ENCODE results near the gene CNNM2.

Gene CNNM2

DNA sequence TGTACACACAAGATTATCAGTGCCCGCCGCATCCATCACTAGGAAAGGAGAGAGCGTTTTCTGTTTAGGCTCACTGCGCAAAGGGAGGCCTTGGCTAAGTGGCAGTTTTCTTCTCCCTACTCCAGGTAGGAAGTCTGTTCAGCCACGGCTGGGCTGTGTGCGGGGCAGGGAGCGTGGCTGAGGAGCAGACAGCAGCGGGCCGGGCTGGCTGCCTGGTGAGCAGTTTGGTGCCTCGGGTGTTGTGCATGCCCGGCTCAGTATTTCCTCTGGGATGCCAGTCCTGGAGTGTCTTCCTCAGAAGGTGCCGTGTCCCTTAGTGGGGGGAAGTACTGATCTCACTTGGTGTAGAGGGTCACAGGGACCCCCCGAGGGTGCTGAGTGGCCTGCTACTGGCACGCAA lies 160.6 kb downstream of the CNNM2 start:
- no peaks in the 10 kb centered on the region for H3K9me3 ChIP-seq (ENCODE audit: control insufficient read depth, insufficient read depth, low read length)
- H3K4me3 ChIP-seq (ENCODE audit: low read length): no peak overlapping the region
- 0 out of 2 replicates have a peak, but pooled peaks cover 4% of the 10 kb centered on the region for H3K36me3 ChIP-seq (ENCODE audit: control insufficient read depth, insufficient read depth, low read length)
- no peak overlapping the region for H3K27ac ChIP-seq (ENCODE audit: low read length)
- no CpG with 5 or more reads among the region's 14 CpGs for WGBS (ENCODE audit: insufficient coverage, insufficient read length)
- H3K27me3 ChIP-seq (ENCODE audit: control insufficient read depth, insufficient read depth, low read length): no peaks in the 10 kb centered on the region
- no peak for DNase-seq (ENCODE audit: low read depth, low spot score)
- H3K4me1 ChIP-seq (ENCODE audit: control insufficient read depth, insufficient read depth, low read length): no peaks in the 10 kb centered on the region

DNA sequence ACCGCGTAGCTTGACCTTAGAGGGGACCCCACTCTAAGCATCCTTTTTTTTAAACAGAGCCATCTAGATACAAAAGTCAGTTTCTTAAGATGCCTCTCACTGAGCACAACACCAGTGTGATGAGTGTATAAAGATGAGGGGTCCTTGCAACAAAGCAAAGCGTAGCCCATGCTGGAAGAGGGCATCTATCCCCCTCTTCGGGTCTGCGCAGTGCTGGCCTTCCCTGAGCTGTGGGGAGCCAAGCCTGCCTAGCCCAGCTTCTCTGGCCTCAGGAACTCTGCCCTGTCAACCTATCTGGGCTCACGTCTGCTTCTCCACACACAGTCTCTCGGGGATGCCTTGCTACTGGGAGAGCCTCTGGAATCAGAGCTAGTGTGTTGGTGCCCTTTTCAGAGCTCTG lies 161.0 kb downstream of the CNNM2 start:
- no peaks in the 10 kb centered on the region for H3K4me1 ChIP-seq (ENCODE audit: control insufficient read depth, insufficient read depth, low read length)
- 0 out of 2 replicates have a peak, but pooled peaks cover 4% of the 10 kb centered on the region for H3K36me3 ChIP-seq (ENCODE audit: control insufficient read depth, insufficient read depth, low read length)
- H3K9me3 ChIP-seq (ENCODE audit: control insufficient read depth, insufficient read depth, low read length): no peaks in the 10 kb centered on the region
- no peaks in the 10 kb centered on the region for H3K27me3 ChIP-seq (ENCODE audit: control insufficient read depth, insufficient read depth, low read length)
- WGBS (ENCODE audit: insufficient coverage, insufficient read length): no CpG with 5 or more reads among the region's 7 CpGs
- H3K27ac ChIP-seq (ENCODE audit: low read length): no peak overlapping the region
- no peak for DNase-seq (ENCODE audit: low read depth, low spot score)
- no peak overlapping the region for H3K4me3 ChIP-seq (ENCODE audit: low read length)

DNA sequence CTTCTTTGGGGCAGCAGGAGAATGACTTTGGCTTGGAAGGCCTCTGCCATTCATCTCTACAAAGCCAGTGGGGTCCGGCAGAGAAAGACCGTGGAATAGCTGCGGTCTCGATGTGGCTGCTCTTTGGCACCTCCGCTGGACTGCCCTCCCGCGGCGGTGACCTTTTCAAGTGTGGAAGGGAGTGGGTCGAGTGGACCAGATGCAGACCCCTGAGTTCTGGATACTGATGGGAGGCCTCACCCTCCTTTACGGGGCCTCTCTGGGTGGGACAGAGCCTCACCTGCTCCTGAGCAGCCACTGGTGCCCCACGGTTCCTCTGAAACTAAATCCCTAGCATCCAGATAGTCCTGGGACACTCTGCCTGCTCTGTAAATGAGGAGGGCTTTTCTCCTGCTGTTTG lies 161.9 kb downstream of the CNNM2 start:
- DNase-seq (ENCODE audit: low read depth, low spot score): no peak
- H3K4me3 ChIP-seq (ENCODE audit: low read length): no peak overlapping the region
- H3K27me3 ChIP-seq (ENCODE audit: control insufficient read depth, insufficient read depth, low read length): no peaks in the 10 kb centered on the region
- H3K36me3 ChIP-seq (ENCODE audit: control insufficient read depth, insufficient read depth, low read length): 0 out of 2 replicates have a peak, but pooled peaks cover 4% of the 10 kb centered on the region
- no peaks in the 10 kb centered on the region for H3K4me1 ChIP-seq (ENCODE audit: control insufficient read depth, insufficient read depth, low read length)
- H3K9me3 ChIP-seq (ENCODE audit: control insufficient read depth, insufficient read depth, low read length): no peaks in the 10 kb centered on the region
- WGBS (ENCODE audit: insufficient coverage, insufficient read length): no CpG with 5 or more reads among the region's 11 CpGs
- H3K27ac ChIP-seq (ENCODE audit: low read length): no peak overlapping the region

DNA sequence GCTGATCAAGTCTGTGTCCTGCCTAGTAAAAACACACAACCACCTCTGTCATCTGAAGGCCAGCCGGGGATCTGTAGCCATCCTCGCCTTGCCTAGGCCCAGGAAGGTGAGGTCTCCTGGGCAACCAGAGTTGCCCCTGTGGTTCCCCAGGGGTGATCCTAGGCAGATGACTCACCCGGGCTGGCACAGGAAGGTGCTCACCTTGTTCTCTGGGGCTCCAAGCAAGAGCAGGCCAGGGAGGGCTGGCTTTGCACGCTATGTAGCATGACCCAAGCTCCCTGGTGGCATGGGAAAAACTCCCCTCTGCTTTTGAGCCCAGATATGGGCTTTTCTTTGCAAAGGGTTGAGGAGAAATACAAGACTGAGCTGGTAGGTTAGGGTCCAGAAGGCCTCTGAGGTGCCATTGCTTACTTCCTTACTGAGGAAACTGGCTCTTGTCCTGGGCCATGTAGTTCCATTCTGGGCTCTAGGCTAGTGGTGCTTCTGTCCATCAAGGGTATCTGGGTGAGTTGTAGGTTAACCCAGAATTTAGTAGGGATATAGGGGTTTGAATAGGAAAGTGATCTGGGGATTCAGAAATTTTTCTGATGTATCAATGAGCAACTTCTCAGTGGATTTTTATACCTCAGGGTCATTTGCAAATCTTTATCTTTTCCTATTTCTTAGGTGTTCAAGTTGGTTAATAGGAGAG lies 162.9 kb downstream of the CNNM2 start:
- no CpG with 5 or more reads among the region's 4 CpGs for WGBS (ENCODE audit: insufficient coverage, insufficient read length)
- Histone ChIP-seq H3K4me3 (ENCODE audit: low read length) (no peak overlapping the region), H3K4me1 (ENCODE audit: control insufficient read depth, insufficient read depth, low read length) (no peaks in the 10 kb centered on the region), H3K27me3 (ENCODE audit: control insufficient read depth, insufficient read depth, low read length) (no peaks in the 10 kb centered on the region), H3K9me3 (ENCODE audit: control insufficient read depth, insufficient read depth, low read length) (no peaks in the 10 kb centered on the region), H3K27ac (ENCODE audit: low read length) (no peak overlapping the region), H3K36me3 (ENCODE audit: control insufficient read depth, insufficient read depth, low read length) (0 out of 2 replicates have a peak, but pooled peaks cover 6% of the 10 kb centered on the region)
- no peak for DNase-seq (ENCODE audit: low read depth, low spot score)

DNA sequence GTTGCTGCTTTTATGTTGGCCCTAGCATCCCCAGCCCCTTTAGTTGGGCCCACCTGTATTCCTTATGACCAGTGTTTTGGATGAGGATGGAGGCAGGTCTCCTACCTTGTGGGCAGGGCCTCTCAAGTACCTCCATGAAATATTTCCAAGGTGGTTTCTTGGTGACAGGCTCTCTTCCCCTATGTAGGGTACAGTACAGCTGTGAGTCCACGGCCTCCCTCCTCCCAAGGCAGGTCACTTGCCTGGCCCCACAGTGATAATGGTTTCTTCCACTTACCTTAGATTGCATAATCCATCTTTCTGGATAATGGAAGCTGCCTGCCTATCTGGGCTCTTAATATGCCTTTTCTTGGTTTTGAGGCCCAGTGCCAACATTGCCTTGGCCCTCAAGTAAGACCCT lies 164.6 kb downstream of the CNNM2 start:
- H3K36me3 ChIP-seq (ENCODE audit: control insufficient read depth, insufficient read depth, low read length): peaks cover 2% of the 10 kb centered on the region; the same call in 1 of the 2 replicates
- H3K4me3 ChIP-seq (ENCODE audit: low read length): no peak overlapping the region
- H3K27me3 ChIP-seq (ENCODE audit: control insufficient read depth, insufficient read depth, low read length): no peaks in the 10 kb centered on the region
- no peak for DNase-seq (ENCODE audit: low read depth, low spot score)
- no peak overlapping the region for H3K27ac ChIP-seq (ENCODE audit: low read length)
- no peaks in the 10 kb centered on the region for H3K9me3 ChIP-seq (ENCODE audit: control insufficient read depth, insufficient read depth, low read length)
- no CpG with 5 or more reads among the region's 1 CpG for WGBS (ENCODE audit: insufficient coverage, insufficient read length)
- no peaks in the 10 kb centered on the region for H3K4me1 ChIP-seq (ENCODE audit: control insufficient read depth, insufficient read depth, low read length)

DNA sequence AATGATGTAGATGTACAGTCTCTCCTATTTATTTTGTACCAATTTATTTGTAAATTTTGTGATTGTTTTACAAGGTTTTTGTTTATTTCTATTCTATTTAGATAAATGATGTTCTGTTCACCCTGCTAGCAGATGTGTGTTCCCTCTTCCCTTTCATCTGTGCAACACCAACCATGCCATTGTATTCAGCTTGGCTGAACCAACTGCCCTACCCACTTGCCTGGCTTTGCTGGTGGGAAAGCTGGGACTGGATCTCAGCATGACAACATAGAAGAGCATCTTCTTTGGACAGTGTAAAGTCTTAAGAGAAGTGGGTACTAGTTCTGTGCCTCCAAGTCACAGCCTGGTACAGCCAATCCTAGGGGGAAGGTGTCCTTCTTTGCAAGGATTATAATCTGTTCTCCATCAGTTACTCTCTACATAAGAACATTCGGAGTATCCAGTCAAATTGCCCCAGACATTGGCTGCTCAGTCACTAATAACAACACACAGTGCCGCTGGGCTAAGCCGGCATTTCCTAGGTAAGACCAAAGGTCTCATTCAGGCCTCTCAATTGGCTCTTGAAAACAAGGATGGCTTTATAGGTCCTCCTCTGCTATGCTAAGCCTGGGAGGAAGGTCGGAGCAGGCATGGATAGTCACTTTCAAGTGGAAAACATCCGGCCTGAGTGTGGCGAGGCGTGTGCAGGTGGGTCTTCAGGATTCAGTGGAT lies 165.3 kb downstream of the CNNM2 start:
- no peak overlapping the region for H3K4me3 ChIP-seq (ENCODE audit: low read length)
- no peaks in the 10 kb centered on the region for H3K4me1 ChIP-seq (ENCODE audit: control insufficient read depth, insufficient read depth, low read length)
- WGBS (ENCODE audit: insufficient coverage, insufficient read length): no CpG with 5 or more reads among the region's 7 CpGs
- H3K36me3 ChIP-seq (ENCODE audit: control insufficient read depth, insufficient read depth, low read length): peaks cover 2% of the 10 kb centered on the region; the same call in 1 of the 2 replicates
- no peak overlapping the region for H3K27ac ChIP-seq (ENCODE audit: low read length)
- no peak for DNase-seq (ENCODE audit: low read depth, low spot score)
- H3K9me3 ChIP-seq (ENCODE audit: control insufficient read depth, insufficient read depth, low read length): no peaks in the 10 kb centered on the region
- no peaks in the 10 kb centered on the region for H3K27me3 ChIP-seq (ENCODE audit: control insufficient read depth, insufficient read depth, low read length)

DNA sequence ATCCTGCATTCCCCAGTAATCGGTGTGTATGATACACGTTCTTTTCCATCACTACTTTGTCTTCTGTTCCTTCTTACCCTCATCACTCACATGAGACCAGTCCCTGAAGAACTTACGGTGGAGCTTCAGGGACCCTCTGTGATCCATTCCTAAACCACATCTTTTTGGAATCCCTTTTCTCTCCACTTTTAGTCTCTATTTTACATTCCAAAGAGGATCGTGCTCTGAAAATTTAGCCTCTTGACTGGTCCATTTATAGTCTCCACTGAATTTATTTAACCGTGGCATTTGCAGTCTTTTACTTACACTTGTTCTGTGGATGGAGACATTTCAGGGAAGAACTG lies 165.9 kb downstream of the CNNM2 start:
- Histone ChIP-seq H3K4me3 (ENCODE audit: low read length) (no peak overlapping the region), H3K9me3 (ENCODE audit: control insufficient read depth, insufficient read depth, low read length) (no peaks in the 10 kb centered on the region), H3K4me1 (ENCODE audit: control insufficient read depth, insufficient read depth, low read length) (no peaks in the 10 kb centered on the region), H3K36me3 (ENCODE audit: control insufficient read depth, insufficient read depth, low read length) (peaks cover 2% of the 10 kb centered on the region; the same call in 1 of the 2 replicates), H3K27ac (ENCODE audit: low read length) (no peak overlapping the region), H3K27me3 (ENCODE audit: control insufficient read depth, insufficient read depth, low read length) (no peaks in the 10 kb centered on the region)
- no CpG with 5 or more reads among the region's 5 CpGs for WGBS (ENCODE audit: insufficient coverage, insufficient read length)
- no peak for DNase-seq (ENCODE audit: low read depth, low spot score)

DNA sequence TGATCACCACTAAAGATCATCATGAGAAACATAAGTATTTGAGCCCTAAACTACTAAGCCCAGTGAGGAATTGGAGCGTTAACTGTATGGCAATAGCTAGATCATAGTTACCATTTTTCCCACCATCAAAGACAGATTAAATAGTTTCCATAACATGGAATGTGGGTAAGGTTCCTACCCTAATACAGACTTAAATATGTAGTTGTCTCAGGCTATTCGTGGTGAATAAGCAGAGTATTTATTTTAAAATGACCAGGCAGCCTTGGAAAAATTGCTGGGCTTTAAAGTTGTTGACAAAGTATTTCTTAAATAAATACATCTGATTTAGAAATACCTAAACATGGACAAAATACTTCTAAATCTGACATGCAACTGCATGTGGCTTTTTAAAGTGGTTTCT lies 168.2 kb downstream of the CNNM2 start:
- no peaks in the 10 kb centered on the region for H3K27me3 ChIP-seq (ENCODE audit: control insufficient read depth, insufficient read depth, low read length)
- no peaks in the 10 kb centered on the region for H3K4me1 ChIP-seq (ENCODE audit: control insufficient read depth, insufficient read depth, low read length)
- no peak overlapping the region for H3K4me3 ChIP-seq (ENCODE audit: low read length)
- DNase-seq (ENCODE audit: low read depth, low spot score): no peak
- H3K9me3 ChIP-seq (ENCODE audit: control insufficient read depth, insufficient read depth, low read length): no peaks in the 10 kb centered on the region
- no CpG with 5 or more reads among the region's 2 CpGs for WGBS (ENCODE audit: insufficient coverage, insufficient read length)
- H3K36me3 ChIP-seq (ENCODE audit: control insufficient read depth, insufficient read depth, low read length): peaks cover 9% of the 10 kb centered on the region; the same call in 1 of the 2 replicates
- H3K27ac ChIP-seq (ENCODE audit: low read length): no peak overlapping the region

DNA sequence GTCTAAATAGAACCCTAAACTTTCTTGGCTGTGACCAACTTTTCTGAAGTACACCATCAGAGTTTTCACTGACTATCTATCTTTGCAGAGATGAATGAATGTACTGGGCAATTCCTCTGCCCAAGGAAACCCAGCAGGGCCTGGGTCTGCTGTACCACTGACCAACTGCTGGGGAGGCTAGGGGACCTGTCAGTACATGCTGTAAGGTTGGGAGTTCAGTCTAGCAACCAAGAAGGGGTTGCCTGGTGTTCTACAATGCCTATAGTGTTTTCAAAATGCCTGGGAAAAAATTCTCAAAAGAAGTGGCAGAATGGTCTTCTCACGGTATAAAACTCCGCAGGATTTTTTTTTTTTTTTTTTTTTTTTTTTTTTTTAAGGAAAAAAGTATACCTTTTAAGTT lies 168.7 kb downstream of the CNNM2 start:
- no peaks in the 10 kb centered on the region for H3K27me3 ChIP-seq (ENCODE audit: control insufficient read depth, insufficient read depth, low read length)
- H3K4me1 ChIP-seq (ENCODE audit: control insufficient read depth, insufficient read depth, low read length): no peaks in the 10 kb centered on the region
- peaks cover 9% of the 10 kb centered on the region; the same call in 1 of the 2 replicates for H3K36me3 ChIP-seq (ENCODE audit: control insufficient read depth, insufficient read depth, low read length)
- H3K27ac ChIP-seq (ENCODE audit: low read length): no peak overlapping the region
- no peak overlapping the region for H3K4me3 ChIP-seq (ENCODE audit: low read length)
- no peak for DNase-seq (ENCODE audit: low read depth, low spot score)
- no CpG with 5 or more reads among the region's 2 CpGs for WGBS (ENCODE audit: insufficient coverage, insufficient read length)
- no peaks in the 10 kb centered on the region for H3K9me3 ChIP-seq (ENCODE audit: control insufficient read depth, insufficient read depth, low read length)

DNA sequence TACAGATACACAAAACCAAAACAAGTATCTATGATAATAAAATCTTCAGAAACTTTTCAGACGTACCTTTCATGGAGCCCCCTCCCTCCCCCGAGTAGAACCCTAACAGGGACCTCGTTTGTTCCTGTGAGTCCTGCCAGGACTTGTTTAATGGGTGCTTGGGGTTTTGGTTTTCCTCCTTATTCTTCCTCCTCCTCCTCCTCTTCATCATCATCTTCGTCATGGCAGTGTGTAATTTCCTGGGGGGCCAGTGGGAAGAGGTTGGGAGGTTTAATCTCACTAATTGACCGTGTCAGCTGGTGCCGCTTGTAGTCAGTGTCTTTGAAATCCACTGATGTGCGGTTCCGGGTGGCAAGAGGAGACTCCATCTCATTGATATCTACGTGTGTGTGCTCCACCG lies 171.4 kb downstream of the CNNM2 start:
- no CpG with 5 or more reads among the region's 10 CpGs for WGBS (ENCODE audit: insufficient coverage, insufficient read length)
- Histone ChIP-seq H3K36me3 (ENCODE audit: control insufficient read depth, insufficient read depth, low read length) (peaks cover 20% of the 10 kb centered on the region; the same call in 1 of the 2 replicates), H3K9me3 (ENCODE audit: control insufficient read depth, insufficient read depth, low read length) (no peaks in the 10 kb centered on the region), H3K4me3 (ENCODE audit: low read length) (no peak overlapping the region), H3K27ac (ENCODE audit: low read length) (no peak overlapping the region), H3K4me1 (ENCODE audit: control insufficient read depth, insufficient read depth, low read length) (no peaks in the 10 kb centered on the region), H3K27me3 (ENCODE audit: control insufficient read depth, insufficient read depth, low read length) (no peaks in the 10 kb centered on the region)
- no peak for DNase-seq (ENCODE audit: low read depth, low spot score)

Measured in iPS DF 6.9 (cell line).